SK-N-MC (cell line): ENCODE data around the gene PCNX4.

Experiments
- DNase-seq: peaks from one replicate; pipeline ENCODE4 v3.0.0-alpha.2; 2011; ENCODE audit warnings: low read depth, low spot score
- H3K27ac ChIP-seq: fragments of 200-600 bp; sonication (generic); 2 replicates; pipeline ENCODE4 v1.5.1; 2016; ENCODE audit warnings: mixed run types
- H3K36me3 ChIP-seq: fragments of 200-600 bp; sonication (generic); 2 replicates; pipeline ENCODE4 v1.6.1; 2017; ENCODE audit warnings: antibody characterized with exemption, low read length, mixed read lengths; ENCODE audit not compliant: insufficient read depth
- H3K4me3 ChIP-seq: fragments of 200-600 bp; sonication (generic); 2 replicates; pipeline ENCODE4 v1.5.1; 2016
- H3K9ac ChIP-seq: fragments of 200-600 bp; sonication (generic); 2 replicates; pipeline ENCODE4 v1.8.0; 2017; ENCODE audit warnings: mixed run types, mixed read lengths; ENCODE audit not compliant: insufficient read length
- H3K9me3 ChIP-seq: fragments of 200-600 bp; sonication (generic); 2 replicates; pipeline ENCODE4 v1.6.1; 2017; ENCODE audit warnings: low read depth, mild to moderate bottlenecking, antibody characterized with exemption, low read length, moderate library complexity, mixed read lengths
- EZH2 ChIP-seq: fragments of 200-600 bp; sonication (generic); IDR thresholded peaks from one replicate; pipeline ENCODE4 v1.6.1; 2017; ENCODE audit warnings: antibody characterized with exemption
- FOXP2 ChIP-seq: optimal IDR thresholded peaks from 2 replicates; pipeline ENCODE3; 2011; ENCODE audit warnings: mild to moderate bottlenecking, moderate library complexity; ENCODE audit not compliant: insufficient read depth; ENCODE audit errors: extremely low read length, control extremely low read depth
- POLR2AphosphoS5 ChIP-seq: IDR thresholded peaks from 2 replicates; pipeline ENCODE4 v1.6.1; 2012; ENCODE audit warnings: mild to moderate bottlenecking, low read depth, low read length, borderline replicate concordance

Gene PCNX4

GRCh38 chr14:60085693-60086092, 6.0 kb upstream of the PCNX4 start:
- Histone ChIP-seq H3K9me3 (no peaks in the 10 kb centered on the region), H3K4me3 (no peak overlapping the region), H3K27ac (no peak overlapping the region), H3K36me3 (no peaks in the 10 kb centered on the region), H3K9ac (no peak overlapping the region)
- no peak for DNase-seq
- TF ChIP-seq FOXP2 (no peak), EZH2 (no peak), POLR2AphosphoS5 (no peak)

GRCh38 chr14:60087668-60088067, 4.1 kb upstream of the PCNX4 start:
- Histone ChIP-seq H3K9me3 (no peaks in the 10 kb centered on the region), H3K9ac (no peak overlapping the region), H3K27ac (no peak overlapping the region), H3K4me3 (no peak overlapping the region), H3K36me3 (no peaks in the 10 kb centered on the region)
- DNase-seq: no peak
- TF ChIP-seq EZH2 (no peak), FOXP2 (no peak), POLR2AphosphoS5 (no peak)

DNA sequence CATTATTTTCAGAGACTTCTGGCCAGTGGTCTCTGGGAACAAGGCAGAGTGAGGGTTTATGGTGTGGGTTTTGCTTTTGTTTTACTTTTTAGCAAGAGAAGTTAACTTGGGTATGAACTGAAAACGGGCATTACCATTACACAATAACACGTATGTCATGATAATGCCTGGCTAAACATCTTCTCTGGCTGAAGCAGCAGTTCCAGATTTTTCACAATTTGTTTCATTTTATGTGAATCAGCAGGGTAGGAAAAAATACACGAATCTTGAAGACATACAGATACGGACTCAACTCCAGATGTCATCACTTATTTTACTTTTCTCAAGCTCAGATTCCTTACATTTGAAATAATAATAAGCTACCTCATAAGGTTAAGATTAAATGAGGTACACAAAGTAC, 2.5 kb upstream of the PCNX4 start:
- H3K36me3 ChIP-seq: no peaks in the 10 kb centered on the region
- TF ChIP-seq FOXP2: no peak
- no peak for TF ChIP-seq POLR2AphosphoS5
- no peak for TF ChIP-seq EZH2
- no peaks in the 10 kb centered on the region for H3K9me3 ChIP-seq
- DNase-seq: no peak
- H3K9ac ChIP-seq: no peak overlapping the region
- no peak overlapping the region for H3K27ac ChIP-seq
- H3K4me3 ChIP-seq: no peak overlapping the region

GRCh38 chr14:60090864-60091519, 731 bp upstream of the PCNX4 start:
- Histone ChIP-seq H3K9ac (peak overlapping the region; percentile 88), H3K36me3 (peaks cover 2% of the 10 kb centered on the region; the same call in 1 of the 2 replicates), H3K4me3 (peak overlapping the region; percentile 89), H3K27ac (peak overlapping the region; percentile 98), H3K9me3 (no peaks in the 10 kb centered on the region)
- no peak for DNase-seq
- TF ChIP-seq FOXP2 (no peak), EZH2 (no peak), POLR2AphosphoS5 (no peak)

DNA sequence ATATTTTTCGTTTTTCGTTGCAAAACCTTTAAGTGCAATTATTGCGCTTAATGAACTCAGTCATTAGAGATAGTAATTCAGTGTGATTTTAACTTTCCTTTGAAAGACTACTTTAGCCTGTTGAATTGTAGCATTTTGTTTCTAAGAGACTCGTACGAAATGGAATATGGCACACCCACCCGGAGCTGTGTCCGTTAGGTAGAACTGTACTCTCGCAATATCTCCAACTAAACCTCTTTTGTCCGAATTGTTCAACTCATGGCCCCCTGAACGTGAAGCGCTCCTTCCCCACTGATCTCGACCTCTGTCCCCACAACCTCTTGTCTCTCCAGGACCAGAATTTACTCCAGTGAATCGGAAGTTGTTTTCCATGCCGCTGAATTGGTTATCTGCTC, 800 bp downstream of the PCNX4 start:
- TF ChIP-seq EZH2 (no peak), FOXP2 (no peak), POLR2AphosphoS5 (no peak)
- no peak for DNase-seq
- Histone ChIP-seq H3K4me3 (peak overlapping the region; percentile 89), H3K36me3 (peaks cover 16% of the 10 kb centered on the region), H3K9ac (peak overlapping the region; percentile 93), H3K9me3 (no peaks in the 10 kb centered on the region), H3K27ac (peak overlapping the region; percentile 98)

GRCh38 chr14:60093080-60093479, 1.4 kb downstream of the PCNX4 start:
- peak overlapping the region; percentile 89 for H3K4me3 ChIP-seq
- no peaks in the 10 kb centered on the region for H3K9me3 ChIP-seq
- H3K27ac ChIP-seq: 0 out of 2 replicates have a peak overlapping the region, but pooled peaks have one; percentile 98
- no peak for DNase-seq
- TF ChIP-seq POLR2AphosphoS5 (no peak), EZH2 (no peak), FOXP2 (no peak)
- H3K9ac ChIP-seq: peak overlapping the region; percentile 93
- H3K36me3 ChIP-seq: peaks cover 21% of the 10 kb centered on the region

GRCh38 chr14:60093606-60094005, 1.9 kb downstream of the PCNX4 start:
- no peak for TF ChIP-seq EZH2
- TF ChIP-seq FOXP2: no peak
- no peak for TF ChIP-seq POLR2AphosphoS5
- peak overlapping the region; percentile 93 for H3K9ac ChIP-seq
- H3K27ac ChIP-seq: no peak overlapping the region
- DNase-seq: no peak
- H3K9me3 ChIP-seq: no peaks in the 10 kb centered on the region
- peaks cover 26% of the 10 kb centered on the region for H3K36me3 ChIP-seq
- H3K4me3 ChIP-seq: peak overlapping the region; percentile 89

DNA sequence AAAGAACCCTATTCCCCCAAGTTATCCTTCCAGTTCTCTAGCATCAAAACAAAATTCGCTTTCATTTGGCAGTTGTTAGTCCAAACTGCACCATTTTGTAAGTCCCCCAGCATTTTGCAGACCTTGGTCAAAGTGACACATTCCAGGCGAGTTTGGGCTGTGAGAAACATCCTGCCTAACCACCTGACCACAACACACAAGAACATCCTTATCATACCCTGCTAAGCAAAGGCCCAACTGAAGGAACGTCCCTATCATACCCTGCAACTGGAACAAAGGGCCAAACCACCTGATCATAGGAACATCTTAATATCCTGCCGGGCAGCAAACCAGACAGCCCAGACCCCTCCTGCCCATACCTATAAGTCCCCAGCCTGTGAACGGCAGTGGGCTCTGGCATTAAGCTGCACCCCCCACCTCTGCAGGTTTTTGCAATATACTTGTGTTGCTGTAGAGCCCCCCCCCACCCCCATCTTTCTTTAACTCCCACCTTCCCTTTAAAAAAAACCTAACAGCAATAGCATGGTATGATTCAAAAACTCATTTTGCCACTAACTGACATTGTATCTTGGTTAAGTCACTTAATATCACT, 2.7 kb downstream of the PCNX4 start:
- Histone ChIP-seq H3K9me3 (no peaks in the 10 kb centered on the region), H3K36me3 (peaks cover 31% of the 10 kb centered on the region), H3K9ac (no peak overlapping the region), H3K4me3 (peak overlapping the region; percentile 89), H3K27ac (no peak overlapping the region)
- no peak for DNase-seq
- TF ChIP-seq EZH2: no peak
- TF ChIP-seq FOXP2: no peak
- no peak for TF ChIP-seq POLR2AphosphoS5

DNA sequence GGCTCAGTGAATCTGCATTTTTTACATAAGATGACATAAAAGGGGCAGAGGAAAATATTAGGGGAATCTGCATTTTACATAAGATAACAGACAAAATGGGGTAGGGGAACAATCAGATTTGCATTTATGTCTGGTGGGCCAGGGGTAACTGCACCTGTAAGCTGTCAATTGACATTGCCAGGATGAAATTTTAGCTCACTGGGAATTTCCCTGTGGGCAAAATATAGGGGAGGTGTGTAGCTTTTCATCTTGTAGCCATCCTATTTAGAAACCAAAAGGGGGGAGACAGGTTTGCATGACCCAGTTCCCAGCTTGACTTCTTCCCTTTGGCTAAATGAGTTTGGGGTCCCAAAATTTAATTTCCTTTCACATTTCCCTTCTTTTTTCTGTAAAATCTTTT, 3.5 kb downstream of the PCNX4 start:
- no peak for TF ChIP-seq FOXP2
- no peak for TF ChIP-seq EZH2
- TF ChIP-seq POLR2AphosphoS5: no peak
- no peak for DNase-seq
- Histone ChIP-seq H3K4me3 (no peak overlapping the region), H3K9ac (no peak overlapping the region), H3K9me3 (no peaks in the 10 kb centered on the region), H3K36me3 (peaks cover 35% of the 10 kb centered on the region), H3K27ac (no peak overlapping the region)
